ENCODE results near the gene TMEM245.
"Not testable (repeated sequence)": the region's sequence is repeated elsewhere in the genome, so short reads cannot be mapped to it uniquely, and the experiment has no call there.

TMEM245 gene

GRCh38 chr9:109063760-109064159 is 56.0 kb downstream of the TMEM245 start:
- no peak for DNase-seq (ENCODE audit: low read depth)

DNA sequence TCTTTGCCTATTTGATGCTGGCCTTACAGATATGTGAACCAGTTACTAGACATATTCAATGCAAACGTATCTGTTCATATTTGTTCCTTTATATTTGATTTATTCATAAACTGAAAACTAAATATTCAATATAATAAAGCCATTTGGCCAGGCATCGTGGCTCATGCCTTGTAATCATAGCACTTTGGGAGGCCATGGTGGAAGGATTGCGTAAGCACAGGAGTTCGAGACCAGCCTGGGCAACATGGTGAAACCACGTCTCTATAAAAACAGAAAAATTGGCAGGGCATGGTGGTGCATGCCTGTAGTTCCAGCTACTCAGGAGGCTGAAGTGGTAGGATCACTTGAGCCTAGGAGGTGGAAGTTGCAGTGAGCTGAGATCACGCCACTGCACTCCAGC is 57.2 kb downstream of the TMEM245 start:
- DNase-seq (ENCODE audit: low read depth), result peak; percentile 22

- DNase-seq (ENCODE audit: low read depth), result no peak
Measured at GRCh38 chr9:109060191-109060590, 59.6 kb downstream of the TMEM245 start.

DNA sequence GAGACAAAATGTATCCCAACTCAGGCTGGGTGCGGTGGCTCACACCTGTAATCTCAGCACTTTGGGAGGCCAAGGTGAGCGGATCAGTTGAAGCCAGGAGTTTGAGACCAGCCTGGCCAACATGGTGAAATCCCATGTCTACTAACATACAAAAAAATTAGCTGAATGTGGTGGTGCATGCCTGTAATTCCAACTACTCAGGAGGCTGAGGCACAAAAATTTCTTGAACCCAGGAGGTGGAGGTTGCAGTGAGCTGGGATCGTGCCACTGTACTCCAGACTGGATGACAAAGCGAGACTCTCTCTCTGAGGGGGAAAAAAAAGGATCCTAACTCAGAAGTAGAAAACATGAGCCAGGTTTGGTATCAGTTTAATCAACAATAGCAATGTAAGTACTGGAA is 66.6 kb downstream of the TMEM245 start:
- DNase-seq (ENCODE audit: low read depth), result not testable (repeated sequence)

DNA sequence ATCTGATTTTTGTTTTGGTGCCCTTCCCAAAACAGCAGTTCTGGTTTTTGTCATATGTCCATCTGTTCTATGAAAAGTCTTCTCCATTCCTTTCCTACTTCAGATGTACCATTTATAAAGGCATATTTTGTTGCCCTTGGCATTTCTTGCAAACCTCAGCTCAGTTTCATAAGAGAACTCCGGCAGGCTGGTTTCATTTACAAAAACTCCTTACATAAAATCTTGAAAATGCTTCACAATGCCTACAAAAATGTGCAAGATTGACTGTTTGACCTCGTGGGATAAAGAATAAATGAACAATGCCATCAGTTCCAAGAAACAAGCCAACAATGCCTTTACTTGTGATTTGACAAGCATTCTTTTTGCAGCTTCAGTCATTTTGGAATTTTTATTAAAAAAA is 67.3 kb downstream of the TMEM245 start:
- peak; percentile 75 for DNase-seq (ENCODE audit: low read depth)

GRCh38 chr9:109051733-109052132 is 68.0 kb downstream of the TMEM245 start:
- no peak for DNase-seq (ENCODE audit: low read depth)

DNA sequence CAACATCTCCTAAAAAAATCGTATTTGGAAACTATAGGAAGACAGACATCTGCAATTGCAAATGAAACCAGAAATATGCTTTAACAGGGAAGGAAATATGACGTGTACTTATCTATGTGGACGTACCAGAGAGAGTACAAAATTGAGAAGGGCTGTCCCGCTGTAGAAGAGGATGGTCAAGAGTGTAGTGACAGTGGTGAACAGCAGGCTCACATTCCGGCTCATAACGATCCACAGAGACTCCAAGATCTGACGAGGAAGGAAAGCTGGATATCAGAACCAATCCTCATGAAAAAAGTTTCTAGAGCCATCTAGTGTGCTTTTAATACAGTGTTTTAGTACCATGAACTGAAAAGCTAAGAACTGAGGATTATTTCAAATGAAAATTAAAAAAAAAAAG is 69.3 kb downstream of the TMEM245 start:
- DNase-seq (ENCODE audit: low read depth), result no peak

DNA sequence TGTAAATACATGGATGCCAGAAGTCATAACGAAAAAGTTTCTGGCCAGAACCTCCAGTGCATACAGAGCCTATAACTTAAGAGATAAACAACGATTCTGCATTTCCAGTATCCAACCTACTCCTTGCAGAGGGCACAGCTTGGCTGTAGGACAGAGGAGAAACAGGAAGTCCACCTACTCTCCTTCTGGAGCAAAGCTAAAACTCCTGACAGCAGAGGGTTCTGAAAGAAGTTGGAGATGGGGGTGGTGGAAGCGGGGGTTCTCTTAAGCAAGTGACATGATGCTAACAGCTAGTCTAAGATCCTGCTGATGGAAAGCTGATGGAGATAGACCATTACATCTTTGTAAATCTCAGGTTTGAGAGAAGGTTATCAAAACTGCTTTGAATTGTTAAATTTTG is 70.9 kb downstream of the TMEM245 start:
- DNase-seq (ENCODE audit: low read depth), result no peak

DNA sequence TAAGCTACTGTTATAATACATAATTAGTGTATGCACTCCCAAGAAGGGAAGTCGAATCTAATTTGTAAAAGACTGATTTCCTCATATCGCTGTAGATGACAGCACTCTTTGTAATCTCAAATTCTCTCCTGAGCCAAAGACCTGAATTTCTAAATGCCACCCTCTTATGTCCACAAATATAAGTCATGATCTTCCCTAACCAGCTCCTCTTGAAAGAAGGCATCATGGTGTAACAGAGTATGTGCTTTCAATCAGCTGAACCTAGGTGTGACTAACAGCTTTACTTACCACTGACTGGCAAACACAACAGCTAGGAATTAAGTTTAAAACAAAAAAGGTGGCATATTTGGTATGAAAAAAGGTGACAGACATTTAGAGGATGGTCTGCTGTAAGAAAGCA is 72.5 kb downstream of the TMEM245 start:
- no peak for DNase-seq (ENCODE audit: low read depth)

DNA sequence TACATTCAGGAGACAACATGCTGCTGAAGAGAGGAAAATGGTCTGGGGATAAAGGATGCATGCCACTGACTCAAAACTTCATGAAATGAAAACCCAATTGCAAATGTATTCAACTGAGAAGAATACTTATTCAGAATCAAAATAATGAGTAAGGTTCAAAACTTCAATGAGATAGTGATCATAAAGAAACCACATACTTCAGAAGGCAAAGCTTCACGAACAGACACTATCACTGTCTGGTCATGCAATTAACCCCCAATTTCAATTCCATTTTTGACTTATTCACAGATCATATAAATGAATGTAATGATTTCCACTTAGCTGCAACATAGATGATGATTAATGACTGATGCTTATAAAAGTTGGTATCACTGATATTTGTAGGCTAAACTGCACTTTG is 73.4 kb downstream of the TMEM245 start:
- no peak for DNase-seq (ENCODE audit: low read depth)

GRCh38 chr9:109043578-109043977 is 76.2 kb downstream of the TMEM245 start:
- no peak for DNase-seq (ENCODE audit: low read depth)

- DNase-seq (ENCODE audit: low read depth), result no peak
Measured at GRCh38 chr9:109040571-109040970, 79.2 kb downstream of the TMEM245 start.

- DNase-seq (ENCODE audit: low read depth), result no peak
Measured at GRCh38 chr9:109039539-109039938, 80.2 kb downstream of the TMEM245 start.

GRCh38 chr9:109037946-109038715 is 81.6 kb downstream of the TMEM245 start:
- DNase-seq (ENCODE audit: low read depth), result no peak

DNA sequence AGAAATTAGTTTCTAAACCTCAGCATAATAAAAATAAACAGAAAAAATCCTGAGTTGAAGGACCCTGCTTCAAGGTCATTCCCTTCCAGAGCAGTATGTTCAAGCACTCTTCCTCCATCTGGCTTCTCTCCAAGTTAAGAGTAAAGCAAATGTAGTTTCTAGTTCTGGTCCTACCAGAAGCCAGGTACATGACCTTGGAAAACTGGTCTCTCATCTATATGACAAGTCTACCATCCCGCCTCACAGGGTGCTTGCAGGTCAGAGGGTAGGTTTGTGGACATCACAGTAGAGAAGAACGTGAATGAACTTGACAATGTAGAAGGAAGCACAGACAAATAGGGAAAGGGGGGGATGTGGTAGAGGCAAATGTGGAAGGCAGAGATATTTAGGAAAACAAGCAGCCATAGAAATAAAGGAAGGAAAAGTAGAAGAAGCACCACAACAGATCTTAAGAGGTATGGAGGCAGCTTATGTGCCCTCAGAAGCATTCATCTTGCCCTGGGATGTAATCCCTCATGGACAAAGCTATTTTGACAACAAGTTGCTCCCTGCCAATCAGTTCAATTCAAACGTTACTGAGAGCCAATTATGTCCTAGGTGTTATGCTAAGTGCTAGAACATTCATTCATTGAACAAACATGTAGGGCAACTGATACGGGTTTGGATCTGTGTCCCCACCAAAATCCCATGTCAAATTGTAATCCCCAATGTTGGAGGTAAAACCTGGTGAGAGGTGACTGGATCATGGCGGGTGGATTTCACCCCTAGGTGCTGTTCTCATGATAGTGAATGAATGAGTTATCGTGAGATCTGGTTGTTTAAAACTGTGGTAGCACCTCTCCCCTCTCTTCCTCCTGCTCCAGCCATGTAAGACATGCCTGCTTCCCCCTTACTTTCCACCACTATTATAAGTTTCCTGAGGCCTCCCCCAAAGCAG is 82.7 kb downstream of the TMEM245 start:
- DNase-seq (ENCODE audit: low read depth), result no peak

- peak; percentile 76 for DNase-seq (ENCODE audit: low read depth)
Measured at GRCh38 chr9:109035684-109036423, 83.9 kb downstream of the TMEM245 start.

DNA sequence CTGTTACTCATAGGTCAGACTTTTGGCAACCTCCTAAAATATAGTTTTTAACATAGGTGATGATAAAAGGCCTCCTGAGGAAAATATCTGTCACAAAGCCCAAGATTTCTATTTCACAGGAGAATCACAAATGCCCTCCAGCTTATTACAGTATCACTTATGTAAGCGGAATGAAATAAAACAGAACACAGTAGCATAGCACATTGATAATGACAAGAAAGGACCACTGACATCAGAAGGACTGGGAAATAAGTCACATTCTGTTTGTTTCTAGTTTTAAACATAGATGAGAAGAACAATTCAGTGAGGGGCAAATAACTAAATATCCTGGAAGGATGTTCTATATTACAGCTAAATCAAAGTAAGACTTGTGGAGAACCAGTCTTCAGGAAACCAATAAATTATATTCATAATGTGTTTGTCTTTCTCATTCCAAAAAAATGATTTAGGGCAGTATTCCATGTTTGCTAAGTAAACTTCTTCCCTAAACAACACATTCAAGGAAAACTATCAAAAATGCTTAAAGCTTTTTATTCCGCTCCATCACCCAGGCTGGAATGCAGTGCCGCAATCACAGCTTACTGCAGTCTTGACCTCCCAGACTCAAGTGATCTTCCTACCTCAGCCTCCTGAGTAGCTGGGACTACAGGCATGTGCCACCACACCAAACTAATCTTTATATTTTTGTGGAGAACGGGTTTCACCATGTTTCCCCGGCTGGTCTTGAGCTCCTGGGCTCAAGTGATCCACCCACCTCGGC is 85.6 kb downstream of the TMEM245 start:
- DNase-seq (ENCODE audit: low read depth), result no peak

GRCh38 chr9:109031241-109031640 is 88.5 kb downstream of the TMEM245 start:
- peak; percentile 36 for DNase-seq (ENCODE audit: low read depth)

DNA sequence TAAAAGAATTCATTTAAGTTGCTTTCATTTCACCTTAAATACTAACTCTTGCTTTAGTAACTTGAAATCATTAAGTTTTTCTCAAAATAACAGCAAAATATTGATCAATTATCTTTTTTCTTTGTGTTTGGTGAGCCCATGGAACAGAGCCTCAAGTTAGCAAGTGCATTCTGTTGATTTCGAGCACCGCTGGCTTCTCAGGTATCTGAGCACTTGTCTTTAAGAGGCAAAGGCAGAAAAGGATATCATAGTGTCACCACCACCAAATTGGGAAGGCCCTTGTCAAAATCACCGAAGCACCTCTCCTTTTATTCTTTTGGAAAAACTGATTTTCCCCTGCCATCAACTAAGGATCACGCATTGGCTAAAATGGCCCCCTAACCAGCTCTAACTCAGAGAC is 89.3 kb downstream of the TMEM245 start:
- DNase-seq (ENCODE audit: low read depth), result no peak

GRCh38 chr9:109028457-109028856 is 91.3 kb downstream of the TMEM245 start:
- no peak for DNase-seq (ENCODE audit: low read depth)

GRCh38 chr9:109027176-109027575 is 92.6 kb downstream of the TMEM245 start:
- no peak for DNase-seq (ENCODE audit: low read depth)

- no peak for DNase-seq (ENCODE audit: low read depth)
Measured at GRCh38 chr9:109026306-109026705, 93.4 kb downstream of the TMEM245 start.
